Measurements from ENCODE around the gene PTPRB.

PTPRB gene

DNA sequence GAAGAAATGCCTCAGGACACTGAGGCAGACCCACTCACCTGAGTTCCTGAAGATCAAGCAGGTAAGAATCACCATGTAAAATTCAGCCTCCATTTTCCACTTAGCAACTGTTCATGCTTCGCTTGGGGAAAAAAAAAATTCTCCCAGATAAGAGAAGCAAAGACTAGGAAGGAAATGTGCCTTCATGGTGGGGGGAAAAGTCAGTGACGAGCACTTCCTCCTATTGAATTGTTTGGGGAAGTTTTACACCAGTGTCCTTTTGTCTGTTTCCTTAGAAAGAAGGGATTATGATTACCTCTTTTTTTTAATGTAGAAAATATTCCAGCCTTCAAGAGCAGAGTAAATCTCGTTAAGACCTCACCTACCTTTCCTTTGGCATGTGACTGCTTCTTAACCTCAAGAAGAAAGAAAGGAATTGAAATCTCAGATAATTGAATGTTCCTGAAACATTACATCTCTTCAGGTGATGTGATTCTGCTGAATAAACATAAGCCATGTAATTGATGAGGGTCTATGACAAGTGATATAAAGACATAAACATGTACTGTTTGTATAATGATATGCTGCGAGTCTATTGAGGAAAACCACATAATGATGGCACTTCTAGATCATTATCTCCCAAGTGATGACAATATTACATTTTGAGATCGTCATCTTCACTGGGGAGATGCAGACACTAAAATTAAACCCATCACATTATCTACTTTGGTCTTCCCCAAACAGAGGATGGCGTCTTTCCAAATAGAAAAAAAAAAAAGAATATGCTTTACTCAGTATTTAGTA is at the start of gene PTPRB:
Gene PTPRB (minus strand): TSS at position 127 of the 783 bp plus-strand sequence. CDS start 34 bp downstream, at position 93.
- DNase-seq, result no peak

DNA sequence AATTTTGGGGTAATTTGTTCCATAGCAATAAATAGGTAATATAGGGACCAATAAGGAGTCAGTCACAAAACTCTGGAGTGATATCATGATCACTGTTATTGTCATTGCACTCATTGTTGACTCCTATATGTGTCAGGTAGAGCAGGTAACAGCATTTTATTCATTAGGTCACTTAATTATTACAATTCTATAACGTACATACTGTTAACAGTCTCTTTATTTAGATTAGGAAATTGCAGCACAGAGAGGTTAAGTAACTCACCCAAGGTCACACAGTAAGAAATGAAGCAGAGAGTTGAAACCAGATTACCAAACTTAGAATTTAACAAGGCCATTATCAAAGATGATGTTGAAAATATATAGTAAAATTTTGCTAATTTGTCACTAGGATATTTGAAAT is 49.7 kb upstream of the PTPRB start:
- no peak for DNase-seq

DNA sequence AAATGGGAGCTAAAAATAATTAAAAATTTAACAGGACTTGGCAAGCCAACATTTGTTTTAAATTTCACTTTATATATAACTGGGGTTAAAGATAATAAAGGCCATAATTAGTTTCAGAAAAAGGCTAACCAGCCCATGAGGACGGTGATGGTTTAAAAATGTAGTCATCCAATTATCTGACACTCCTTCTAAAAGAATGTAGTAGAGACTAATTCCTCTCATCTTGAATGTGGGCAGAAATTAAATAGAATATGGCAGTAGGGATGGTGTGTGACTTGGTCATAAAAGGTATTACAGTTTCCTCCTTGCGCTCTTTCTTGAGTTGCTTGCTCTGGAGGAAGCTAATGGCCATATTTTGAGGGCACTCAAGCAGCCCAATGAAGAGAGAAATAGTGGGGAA is 49.1 kb upstream of the PTPRB start:
- no peak for DNase-seq

DNA sequence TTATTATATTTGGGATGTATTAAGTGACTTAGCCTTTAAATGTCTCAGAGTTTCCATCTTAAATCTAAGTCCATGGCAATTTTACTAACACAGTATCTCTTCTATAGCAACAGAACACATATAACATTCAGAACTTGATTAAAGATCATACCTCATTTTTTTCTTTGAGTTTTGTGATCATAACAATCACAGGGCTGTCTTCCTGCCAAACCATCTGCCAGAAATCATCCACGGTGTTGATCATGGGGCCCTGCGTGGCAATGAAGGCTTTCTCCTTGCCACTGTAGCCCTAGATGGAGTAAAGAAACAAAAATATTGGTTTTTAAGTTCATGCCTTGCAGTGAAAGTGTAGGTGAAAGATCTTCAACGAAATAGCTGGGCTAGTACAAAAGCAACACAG is 46.7 kb upstream of the PTPRB start:
- DNase-seq, result no peak

DNA sequence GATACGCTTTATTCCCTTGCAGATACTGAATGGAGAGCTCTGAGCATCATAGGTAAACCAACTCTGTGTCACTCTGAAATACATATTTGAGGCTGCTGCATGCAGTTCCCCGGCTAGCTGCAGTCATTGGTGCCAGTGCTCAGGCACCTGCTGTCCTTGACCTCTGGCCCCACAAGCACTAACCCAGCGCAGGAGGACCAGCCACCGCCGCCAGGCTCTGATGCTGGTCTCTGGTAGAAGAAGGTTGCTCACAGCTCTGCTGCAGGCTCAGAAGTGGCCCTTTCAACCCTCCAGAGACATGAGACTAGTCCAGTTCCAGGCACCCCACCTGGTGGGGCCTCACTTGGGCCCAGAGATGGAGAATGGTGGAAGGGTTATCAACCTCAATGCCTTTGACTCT is 34.5 kb upstream of the PTPRB start:
- no peak for DNase-seq

DNA sequence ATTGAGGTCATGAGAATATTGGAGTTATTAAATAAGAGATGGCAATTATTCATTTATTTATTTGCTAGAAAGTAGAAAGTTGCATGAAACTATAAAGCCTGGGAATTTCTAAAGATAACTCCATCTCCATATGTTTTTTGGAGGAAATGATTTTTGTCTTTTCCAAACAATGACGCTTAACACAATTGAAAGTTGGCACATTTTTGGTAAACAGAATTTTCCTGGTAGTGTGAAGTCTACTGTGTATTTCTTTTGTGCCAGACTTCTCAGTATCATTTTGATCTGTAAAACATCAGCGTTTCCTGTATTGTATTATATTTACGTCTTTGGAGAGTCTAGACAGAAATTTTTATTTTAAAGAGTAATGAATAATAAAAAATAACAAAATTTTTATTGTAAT is 33.7 kb upstream of the PTPRB start:
- DNase-seq, result no peak

DNA sequence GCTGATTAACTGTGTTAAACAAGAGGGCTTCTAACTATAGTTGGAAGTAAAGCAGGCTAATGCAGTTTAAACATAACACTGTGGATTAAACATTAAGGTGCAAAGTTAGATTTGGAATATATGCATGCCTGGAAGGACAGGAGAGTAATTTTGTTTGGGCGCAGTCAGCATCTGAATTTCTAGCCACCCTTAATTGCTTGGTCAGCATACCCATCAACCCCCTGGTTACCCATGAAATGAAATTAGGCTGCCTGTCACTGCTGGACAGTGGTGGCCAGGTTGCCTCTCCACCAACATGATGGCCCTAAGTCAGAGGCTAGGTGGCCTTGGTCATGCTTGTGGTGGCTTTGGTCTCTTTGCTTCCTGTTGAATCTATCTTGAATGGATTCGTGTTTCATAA is 30.0 kb upstream of the PTPRB start:
- DNase-seq, result no peak

DNA sequence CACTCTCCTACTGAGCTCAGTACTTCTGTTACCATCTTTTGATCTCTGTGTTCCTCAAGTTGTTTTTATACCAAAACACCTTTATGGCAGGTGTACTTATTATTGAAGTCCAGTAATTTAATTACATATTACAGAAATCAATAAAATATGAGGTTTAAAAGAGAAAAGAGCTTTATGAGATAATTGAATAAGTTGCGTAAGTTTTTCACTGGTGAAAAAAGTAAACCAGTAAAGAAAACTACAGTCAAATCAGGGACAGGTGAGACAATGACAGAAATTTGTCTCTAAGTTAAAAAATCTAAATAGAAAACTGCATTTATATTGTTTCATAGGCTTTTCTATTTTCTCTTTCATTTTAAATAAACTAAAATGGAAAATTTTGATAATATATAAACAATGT is 29.1 kb upstream of the PTPRB start:
- DNase-seq, result no peak

DNA sequence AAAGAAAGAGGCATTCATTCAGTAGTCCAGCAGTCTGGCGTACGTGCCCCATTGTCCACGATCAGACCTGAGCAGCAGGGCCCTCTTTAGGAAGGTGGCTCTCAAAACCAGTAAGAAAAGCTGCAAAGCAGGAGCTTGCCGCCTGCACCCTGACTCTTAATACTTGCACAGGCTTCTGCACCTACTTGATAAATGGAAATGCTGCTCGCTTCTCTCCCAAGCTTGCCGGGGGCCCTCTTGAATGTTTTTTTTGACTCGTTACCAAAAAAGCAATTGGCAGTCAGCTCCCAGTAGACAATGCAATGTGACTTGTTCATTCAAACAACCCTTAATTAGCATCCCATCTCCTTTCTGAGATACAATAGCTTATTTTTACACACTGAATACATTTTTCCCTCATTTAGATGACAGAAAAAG is 27.2 kb upstream of the PTPRB start:
- no peak for DNase-seq

DNA sequence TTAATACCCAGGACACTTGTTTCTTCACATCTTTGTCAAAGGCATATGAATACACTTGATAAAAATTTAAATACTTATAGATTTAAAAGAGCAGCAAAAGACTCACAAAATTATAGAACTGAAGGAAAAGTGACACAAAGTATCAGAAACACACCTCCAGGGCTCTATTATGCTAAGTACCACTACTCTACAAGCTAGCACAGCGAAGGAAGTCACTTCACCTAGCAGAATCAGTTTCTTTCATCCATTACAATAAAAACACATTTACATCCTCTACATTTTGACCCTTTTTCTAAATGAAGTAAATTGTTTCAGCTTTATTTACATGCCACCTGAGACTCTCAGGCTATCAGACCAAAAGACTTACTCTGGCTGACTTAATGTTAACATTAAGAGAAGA is 26.6 kb upstream of the PTPRB start:
- DNase-seq, result no peak

DNA sequence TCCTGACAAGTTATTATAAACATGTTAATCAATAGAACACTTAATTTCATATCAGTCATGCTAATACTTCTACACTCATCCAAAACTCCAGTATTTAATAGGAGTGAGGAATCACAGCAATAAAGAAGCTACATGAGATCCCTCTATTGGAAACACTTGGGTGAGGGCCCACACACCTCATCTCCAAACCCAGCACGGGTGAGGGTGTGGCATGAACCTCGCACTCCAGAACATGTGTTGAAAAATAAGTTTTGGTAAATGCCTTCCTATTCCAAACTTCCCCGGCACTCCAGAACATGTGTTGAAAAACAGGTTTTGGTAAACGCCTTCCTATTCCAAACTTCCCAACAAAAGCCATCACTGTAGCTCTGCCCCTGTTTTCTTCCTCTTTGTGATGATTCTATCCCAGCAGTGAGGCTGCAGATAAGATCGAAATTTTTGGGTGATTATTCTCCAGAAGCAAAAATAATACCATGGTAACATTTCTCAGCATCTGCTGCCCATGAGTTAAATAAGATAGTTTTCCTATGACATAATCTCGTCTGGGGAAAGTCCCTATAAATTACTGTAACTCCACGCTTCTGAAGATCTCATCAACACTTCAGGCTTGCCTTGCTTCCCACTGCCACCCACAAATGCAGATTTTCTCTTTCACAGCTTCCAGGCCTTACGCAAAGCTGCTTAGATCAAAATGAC is 24.4 kb upstream of the PTPRB start:
- DNase-seq, result peak; percentile 36

DNA sequence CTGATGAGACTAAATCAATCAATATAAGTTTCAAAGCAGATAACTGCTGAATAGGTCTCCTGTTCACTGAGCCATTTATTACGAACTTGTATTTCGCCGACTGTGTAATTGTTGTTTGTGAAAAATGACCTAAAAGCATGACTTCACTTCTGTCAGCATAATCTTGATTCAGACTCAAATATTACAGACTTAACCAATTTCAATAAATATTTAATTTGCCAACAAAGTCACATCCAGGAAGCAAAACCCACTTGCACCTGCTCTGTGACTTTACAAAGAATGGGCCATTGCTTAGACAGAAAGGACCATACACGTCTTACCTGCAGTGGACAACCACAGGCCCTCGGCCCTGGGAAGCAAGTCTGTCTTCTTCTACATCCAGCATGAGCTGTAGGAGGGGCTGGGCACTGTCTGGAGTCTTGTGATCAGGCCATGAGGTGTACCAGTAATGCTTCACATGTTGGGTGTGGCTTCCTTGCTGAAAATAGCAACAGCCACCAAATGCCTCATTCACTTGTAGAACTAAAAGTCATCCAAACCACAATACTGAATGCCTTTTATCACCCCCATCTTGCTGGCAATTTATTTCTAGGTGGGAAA is 23.5 kb upstream of the PTPRB start:
- DNase-seq, result peak; percentile 21

DNA sequence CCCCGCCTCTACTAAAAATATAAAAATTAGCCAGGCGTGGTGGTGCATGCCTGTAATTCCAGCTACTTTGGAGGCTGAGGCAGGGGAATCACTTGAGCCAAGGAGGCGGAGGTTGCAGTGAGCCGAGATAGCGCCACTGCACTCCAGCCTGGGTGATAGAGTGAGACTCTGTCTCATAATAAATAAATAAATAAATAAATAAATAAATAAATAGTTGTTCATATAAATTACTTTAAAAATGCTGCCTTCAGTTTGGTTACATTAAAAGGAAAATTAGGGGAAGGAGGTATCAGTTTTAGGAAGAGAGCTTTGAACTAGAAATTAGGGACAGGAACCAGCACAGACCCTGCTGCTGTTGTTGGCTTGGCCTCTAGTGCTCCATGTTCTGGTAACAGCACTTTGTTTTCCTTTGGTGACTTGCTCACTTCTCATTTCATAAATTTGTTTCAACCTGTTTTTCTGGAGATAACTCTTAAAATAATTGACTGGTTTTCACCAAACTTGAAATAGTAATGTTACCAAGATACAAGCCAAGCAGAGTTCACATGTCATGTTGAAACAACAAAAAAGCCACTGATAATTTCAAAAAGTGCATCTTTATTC is 22.9 kb upstream of the PTPRB start:
- no peak for DNase-seq

DNA sequence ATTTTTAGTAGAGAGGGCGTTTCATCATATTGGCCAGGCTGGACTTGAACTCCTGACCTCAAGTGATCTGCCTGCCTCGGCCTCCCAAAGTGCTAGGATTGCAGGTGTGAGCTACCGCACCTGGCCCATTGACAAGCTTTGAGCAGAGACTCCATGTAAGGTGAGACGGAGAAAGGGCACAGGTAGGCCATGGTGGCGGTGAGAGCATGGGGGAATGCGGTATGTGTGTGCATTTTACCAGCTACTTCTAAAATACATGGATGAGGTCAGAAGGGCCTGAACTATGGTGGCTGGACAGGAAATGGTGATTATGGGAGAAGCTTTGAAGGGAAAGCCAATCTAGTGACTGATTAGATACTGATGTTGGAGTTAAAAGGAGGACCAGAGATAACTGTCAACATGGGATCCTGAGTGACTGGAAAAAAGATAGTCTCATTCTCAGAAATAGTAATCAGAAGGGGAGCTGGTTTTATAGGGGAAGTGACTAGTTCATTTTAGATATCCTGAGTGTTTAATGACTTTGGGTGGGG is 21.9 kb upstream of the PTPRB start:
- no peak for DNase-seq

DNA sequence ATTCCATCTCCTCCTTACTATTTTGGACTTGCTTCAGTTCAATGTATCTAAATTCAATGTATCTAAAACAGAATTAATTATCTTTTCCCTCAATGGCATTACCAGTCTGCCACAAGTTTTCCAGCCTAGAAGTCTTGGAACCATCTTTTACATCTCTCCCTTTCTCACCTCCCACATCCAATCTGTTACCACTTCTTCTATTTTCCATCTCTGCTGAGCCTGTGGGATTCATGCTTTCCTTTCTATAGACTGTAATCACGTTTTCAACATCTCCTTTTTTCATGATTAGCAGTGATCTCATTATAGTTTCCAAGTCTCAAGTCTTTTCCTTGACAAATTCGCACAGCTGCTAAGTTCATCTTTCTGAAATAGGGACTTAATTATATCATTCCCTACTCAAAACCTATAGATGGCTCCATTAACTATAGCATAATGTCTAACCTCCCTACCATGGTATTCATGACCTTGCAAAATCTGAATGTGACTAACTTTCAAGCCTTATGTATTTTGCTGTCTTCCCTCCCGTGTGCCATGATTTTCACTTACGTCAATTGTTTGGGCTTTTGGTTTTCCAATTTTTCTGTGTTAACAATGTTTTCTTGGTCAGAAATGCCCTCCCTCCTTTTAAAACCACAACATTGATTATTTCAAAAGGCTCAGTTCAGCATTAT is 20.5 kb upstream of the PTPRB start:
- no peak for DNase-seq

DNA sequence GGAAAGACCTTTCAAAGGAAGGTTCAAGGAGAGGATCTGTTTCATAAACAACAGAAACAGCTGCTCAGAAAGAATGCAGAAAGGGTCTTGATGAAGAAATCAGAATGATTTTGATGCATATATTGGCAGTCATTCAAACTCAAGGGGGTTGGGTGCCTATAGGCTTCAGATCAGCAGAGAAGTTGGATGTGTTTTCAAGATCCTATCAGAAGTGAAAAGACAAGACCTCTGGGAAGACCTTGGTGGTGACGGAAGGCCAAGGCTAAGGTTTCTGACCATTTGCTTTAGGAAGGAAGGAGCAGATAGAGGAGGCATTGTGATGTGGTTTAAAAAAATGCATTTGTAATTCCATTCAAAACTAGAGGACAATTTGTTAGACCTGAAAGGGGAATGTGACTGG is 15.2 kb upstream of the PTPRB start:
- no peak for DNase-seq

DNA sequence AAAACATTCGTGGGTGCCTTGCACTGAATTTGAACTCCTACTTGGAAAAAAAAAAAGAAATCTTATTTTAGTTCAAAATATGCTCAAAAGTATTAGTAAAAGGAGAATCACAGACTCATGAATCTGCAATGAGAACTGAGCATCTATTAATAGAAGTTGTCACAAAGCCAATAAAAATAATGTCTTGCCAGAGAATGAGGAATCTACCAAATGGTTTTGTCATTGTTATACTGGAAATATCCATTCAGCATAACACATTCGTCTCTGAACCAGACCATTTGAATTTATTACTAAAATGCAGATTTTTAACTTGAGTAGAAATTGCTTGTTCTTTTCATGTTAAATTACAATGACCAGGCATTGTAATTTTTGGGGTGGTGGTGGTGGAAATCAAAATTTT is 11.6 kb upstream of the PTPRB start:
- no peak for DNase-seq

DNA sequence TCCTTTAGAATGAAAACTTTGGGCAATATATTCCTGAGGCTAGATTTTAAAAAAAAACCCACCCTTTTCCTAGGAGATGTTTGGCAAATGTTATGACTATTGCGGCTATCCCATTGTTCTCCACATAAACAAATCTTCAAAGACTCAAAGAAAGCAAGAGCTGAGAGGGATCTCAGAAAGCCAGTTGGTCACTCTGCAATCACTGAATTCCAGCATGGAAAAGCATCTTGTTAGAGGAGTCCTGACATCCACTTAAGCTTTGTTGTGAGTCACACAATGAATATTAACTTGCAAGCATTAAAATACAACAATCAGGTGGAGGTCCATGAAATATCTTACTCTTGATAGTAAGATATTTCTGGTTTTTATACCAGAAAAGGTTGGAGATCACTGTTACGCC is 11.0 kb upstream of the PTPRB start:
- no peak for DNase-seq

DNA sequence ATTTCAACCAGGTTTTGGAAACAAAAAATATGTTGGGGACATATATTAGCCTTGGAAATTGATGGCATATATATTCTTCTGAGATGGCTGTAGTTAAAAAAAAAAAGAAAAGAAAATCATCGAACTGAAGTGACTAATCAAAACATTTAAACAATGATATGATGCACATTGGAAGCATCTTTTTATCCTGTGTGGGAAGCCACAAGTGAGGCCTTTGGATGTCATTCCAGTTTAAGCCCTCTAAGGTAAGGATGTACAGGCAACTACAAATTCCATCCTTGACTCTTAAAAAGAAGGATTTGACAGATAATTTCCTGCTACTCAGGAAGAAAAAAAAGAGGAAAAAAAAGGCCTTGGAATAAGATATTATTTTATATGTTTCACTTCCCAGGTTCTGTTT is 9.6 kb upstream of the PTPRB start:
- no peak for DNase-seq

DNA sequence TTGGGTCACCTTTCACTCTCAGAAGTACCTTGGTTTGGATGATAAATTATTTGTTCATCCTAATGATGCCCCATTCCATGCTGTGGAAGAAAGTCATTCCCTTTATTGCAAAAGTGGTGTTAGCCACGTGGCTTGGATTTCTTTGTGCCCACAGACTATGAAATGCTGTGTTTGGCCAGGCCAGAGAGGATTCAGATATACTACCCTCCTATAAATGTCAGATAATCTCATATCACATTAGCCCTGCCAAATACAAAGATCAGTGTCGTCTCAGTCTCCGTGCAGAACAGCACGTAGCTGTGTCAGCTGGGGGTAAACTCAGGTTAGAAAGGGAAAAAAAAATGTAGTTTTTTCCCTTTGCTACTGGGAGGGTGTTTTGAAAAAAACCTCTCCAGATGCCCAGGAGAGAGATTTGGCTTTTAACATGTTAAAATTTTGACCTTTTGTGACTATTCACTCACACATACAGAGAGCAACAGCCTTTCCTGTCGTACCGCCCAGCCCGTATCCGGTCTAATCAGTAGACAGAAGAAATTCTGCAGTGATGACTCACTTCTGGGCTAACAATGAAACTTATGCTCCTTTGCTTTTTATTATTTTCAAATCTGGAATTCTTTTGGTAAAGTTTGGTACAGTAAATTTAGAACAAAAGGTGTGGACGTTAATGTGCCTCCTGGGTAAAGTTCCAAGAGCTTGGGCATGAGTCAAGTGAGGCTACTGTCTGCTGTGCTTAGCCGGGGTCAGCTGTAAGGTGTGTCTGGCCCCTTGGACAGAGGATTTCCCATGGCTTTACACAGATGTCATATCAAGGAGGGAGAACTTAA is 8.5 kb upstream of the PTPRB start:
- peak; percentile 57 for DNase-seq

DNA sequence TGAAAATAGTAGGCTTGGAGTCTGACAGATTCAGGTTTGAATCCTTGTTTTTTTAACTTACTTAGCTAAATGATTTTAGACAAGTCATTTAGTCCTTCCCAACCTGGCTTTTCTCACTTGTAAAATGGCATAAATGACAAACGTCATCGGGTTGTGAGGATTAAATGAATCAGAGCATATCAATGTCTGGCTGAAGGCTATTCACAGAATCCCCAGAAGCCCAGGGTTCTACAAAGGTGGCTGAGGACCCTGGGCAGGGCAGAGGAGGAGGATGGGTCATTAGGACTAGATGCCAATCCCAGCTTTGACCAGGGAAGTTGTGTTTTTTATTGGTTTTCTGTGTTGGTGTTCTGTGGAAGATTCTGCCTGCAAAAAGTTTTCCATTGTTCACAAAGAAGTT is 7.6 kb upstream of the PTPRB start:
- no peak for DNase-seq

DNA sequence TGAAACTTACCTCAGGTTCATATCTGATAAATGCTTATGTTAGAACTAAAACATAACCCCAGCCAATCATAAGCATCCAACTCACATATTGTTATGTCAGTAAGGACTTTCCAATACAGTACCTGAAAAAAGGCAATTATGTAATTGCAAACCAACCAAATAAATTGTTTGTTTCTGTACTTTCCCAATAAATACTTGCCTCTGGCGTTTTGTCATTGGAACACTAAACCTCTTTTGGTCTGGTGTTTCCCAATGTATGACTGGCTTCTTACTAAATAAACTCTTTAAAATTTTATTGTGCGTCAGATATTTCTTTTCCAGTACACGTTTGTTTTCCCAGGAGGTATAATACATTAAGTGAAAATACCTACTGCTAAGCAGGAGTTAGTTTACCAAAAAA is 6.7 kb upstream of the PTPRB start:
- no peak for DNase-seq

Measured in DMS53 (cell line).